CD4-positive, alpha-beta T cell (primary cell): Measurements from ENCODE around the gene BDKRB1. TPM values are rescaled to one million over a fixed set of nuclear protein-coding genes. Genes with fewer than 3 reads are reported as not detected.

Experiments used
- ATAC-seq: fragments of 200-7000 bp; cut with Tn5 transposase; one replicate; pipeline ENCODE4 v1.10.0; 2022; ENCODE audit warnings: mild to moderate bottlenecking; ENCODE audit not compliant: poor library complexity
- CTCF ChIA-PET: fragments of 350-600 bp; sonication (Branson Sonifier 250); formaldehyde crosslinking; loops from one replicate; lab custom pipeline; 2021; ENCODE audit warnings: antibody characterized with exemption, inconsistent platforms; lab: Charles Lee
- POLR2A ChIA-PET: fragments of 350-600 bp; sonication (Branson Sonifier 250); formaldehyde crosslinking; loops from one replicate; lab custom pipeline; 2021; ENCODE audit warnings: antibody characterized with exemption, inconsistent platforms; lab: Charles Lee
- DNase-seq, 14 experiments: peaks; one replicate each; pipeline ENCODE4 v3.0.0-alpha.2; 2013 to 2020; ENCODE audit warnings: mixed read lengths in 2 of 14
- H3K27ac ChIP-seq, 2 donors: one replicate each; pipeline versions ENCODE4 v1.5.1 to v1.7.0; 2013; ENCODE audit warnings: low read length in 2 of 2, low read depth in 1 of 2, mild to moderate bottlenecking in 1 of 2
- H3K27me3 ChIP-seq, 2 experiments: 1 replicate in 1 of 2; 2 replicates in 1 of 2; pipeline versions ENCODE4 v1.6.1 to v1.7.0; 2013; ENCODE audit warnings: low read length in 2 of 2, control low read depth in 1 of 2, mild to moderate bottlenecking in 1 of 2, moderate library complexity in 1 of 2; ENCODE audit not compliant: insufficient read depth in 2 of 2, control insufficient read depth in 1 of 2
- H3K36me3 ChIP-seq: one replicate; pipeline ENCODE4 v1.6.1; 2013; ENCODE audit warnings: low read length, control low read depth; ENCODE audit not compliant: insufficient read depth
- H3K4me1 ChIP-seq: one replicate; pipeline ENCODE4 v1.6.1; 2013; ENCODE audit warnings: low read length, control low read depth; ENCODE audit not compliant: insufficient read depth
- H3K4me3 ChIP-seq: one replicate; pipeline ENCODE4 v1.5.1; 2013; ENCODE audit warnings: mild to moderate bottlenecking, low read length, moderate library complexity
- H3K9me3 ChIP-seq, 2 experiments: 1 replicate in 1 of 2; 2 replicates in 1 of 2; pipeline versions ENCODE4 v1.6.1 to v1.7.0; 2013; ENCODE audit warnings: low read length in 2 of 2, mild to moderate bottlenecking in 2 of 2, control low read depth in 1 of 2, moderate library complexity in 1 of 2; ENCODE audit not compliant: control insufficient read depth in 1 of 2, insufficient read depth in 1 of 2
- H3K27ac Mint-ChIP-seq: one replicate; pipeline ENCODE4 v1.8.0; 2020; ENCODE audit warnings: mixed read lengths
- H3K27me3 Mint-ChIP-seq: one replicate; pipeline ENCODE4 v1.8.0; 2021; ENCODE audit warnings: mixed read lengths
- H3K36me3 Mint-ChIP-seq: one replicate; pipeline ENCODE4 v1.8.0; 2021; ENCODE audit warnings: low read depth, mixed read lengths
- H3K4me1 Mint-ChIP-seq: one replicate; pipeline ENCODE4 v1.8.0; 2021; ENCODE audit warnings: low read depth, mixed read lengths
- H3K4me3 Mint-ChIP-seq: one replicate; pipeline ENCODE4 v1.8.0; 2020; ENCODE audit warnings: mild to moderate bottlenecking, mixed read lengths
- H3K9me3 Mint-ChIP-seq: one replicate; pipeline ENCODE4 v1.8.0; 2020; ENCODE audit warnings: mixed read lengths
- CTCF ChIP-seq: fragments of 200-600 bp; IDR thresholded peaks from one replicate; pipeline ENCODE4 v1.8.0; 2022; ENCODE audit warnings: antibody characterized with exemption, mild to moderate bottlenecking
- intact Hi-C, 2 experiments: fragments of 100-400 bp; cut with DNase I in 1 of 2; cut with micrococcal nuclease in 1 of 2; formaldehyde crosslinking; loops; one replicate each; pipeline versions ENCODE4 v1.15.1 to v1.9.0; 2023 to 2025; cut with DNase I, micrococcal nuclease
- total RNA-seq, 174 experiments: library from RNA in 2 of 174; stranded (reverse) in 2 of 174; gene quantifications; one replicate each; pipeline ENCODE4 v1.2.3 and lab custom pipeline; 2021 to 2026

The BDKRB1 gene
- total RNA-seq, 2 experiments from 2014 or later = not detected

DNA sequence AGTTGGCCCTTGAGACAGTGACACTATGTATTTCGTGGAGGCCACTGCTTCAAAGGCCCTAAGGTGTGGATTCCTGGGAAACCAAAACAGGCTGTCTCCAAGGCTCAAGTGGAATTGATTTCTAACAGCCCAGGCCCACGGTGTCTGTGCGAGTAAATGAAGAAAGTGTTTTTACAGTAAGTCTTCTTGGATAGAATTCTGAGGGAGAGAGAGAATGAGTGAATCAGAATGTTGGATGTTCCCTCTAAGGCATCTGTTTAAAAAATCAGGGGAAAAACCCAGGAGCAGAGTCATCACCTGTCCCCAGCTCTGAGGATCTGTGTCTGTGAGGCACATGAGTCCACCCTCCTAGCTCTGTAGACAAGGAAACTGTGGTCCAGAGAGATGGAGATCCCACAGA is 22.3 kb upstream of the BDKRB1 start:
- Mint-ChIP-seq H3K27ac (no peak overlapping the region), H3K4me1 (peaks cover 4% of the 10 kb centered on the region), H3K36me3 (no peaks in the 10 kb centered on the region), H3K9me3 (no peaks in the 10 kb centered on the region), H3K4me3 (no peak overlapping the region), H3K27me3 (peaks cover 4% of the 10 kb centered on the region)
- Histone ChIP-seq H3K4me3 (no peak overlapping the region), H3K27me3 (peaks cover 0 to 4% of the 10 kb centered on the region in 2 experiments), H3K27ac (no peak overlapping the region), H3K9me3 (peaks cover 0 to under 1% of the 10 kb centered on the region in 2 experiments), H3K4me1 (no peaks in the 10 kb centered on the region), H3K36me3 (no peaks in the 10 kb centered on the region)
- TF ChIP-seq CTCF = no peak
- DNase-seq = no peak
- POLR2A ChIA-PET = no interaction called here
- intact Hi-C loops = no loop called here
- CTCF ChIA-PET = no interaction called here
- no peak for ATAC-seq

GRCh38 chr14:96235426-96235825 is 20.6 kb upstream of the BDKRB1 start:
- H3K27me3 Mint-ChIP-seq = peaks cover 4% of the 10 kb centered on the region
- ATAC-seq (no peak), DNase-seq (no peak)
- no peak overlapping the region for H3K4me3 ChIP-seq
- H3K27me3 ChIP-seq = peaks cover 3 to 6% of the 10 kb centered on the region in 2 experiments
- intact Hi-C loops = no loop called here
- no peak overlapping the region for H3K4me3 Mint-ChIP-seq
- H3K27ac Mint-ChIP-seq = no peak overlapping the region
- no peaks in the 10 kb centered on the region for H3K36me3 Mint-ChIP-seq
- H3K9me3 ChIP-seq = no peaks in the 10 kb centered on the region
- ChIA-PET POLR2A (no interaction called here), CTCF (interaction anchor here (1.1 kb wide), 1 partner anchor 8 kb away, joined by 6 read pairs; no protein-coding TSS in a partner anchor)
- no peaks in the 10 kb centered on the region for H3K9me3 Mint-ChIP-seq
- no peak overlapping the region for H3K27ac ChIP-seq
- TF ChIP-seq CTCF = no peak
- peaks cover 4% of the 10 kb centered on the region for H3K4me1 Mint-ChIP-seq
- H3K36me3 ChIP-seq = no peaks in the 10 kb centered on the region
- H3K4me1 ChIP-seq = no peaks in the 10 kb centered on the region

- Mint-ChIP-seq H3K4me1 (peaks cover 4% of the 10 kb centered on the region), H3K9me3 (no peaks in the 10 kb centered on the region), H3K36me3 (no peaks in the 10 kb centered on the region), H3K27ac (no peak overlapping the region), H3K27me3 (peaks cover 4% of the 10 kb centered on the region), H3K4me3 (no peak overlapping the region)
- Histone ChIP-seq H3K9me3 (no peaks in the 10 kb centered on the region), H3K36me3 (no peaks in the 10 kb centered on the region), H3K4me1 (no peaks in the 10 kb centered on the region), H3K27ac (no peak overlapping the region), H3K4me3 (no peak overlapping the region), H3K27me3 (peaks cover 3 to 6% of the 10 kb centered on the region in 2 experiments)
- intact Hi-C loops = no loop called here
- no peak for DNase-seq
- TF ChIP-seq CTCF = no peak
- ChIA-PET POLR2A (no interaction called here), CTCF (no interaction called here)
- ATAC-seq = no peak
These were observed 18.4 kb upstream of the BDKRB1 start for GRCh38 chr14:96237641-96238040.
